ENCODE data around the gene MYO1B.

The MYO1B gene

GRCh38 chr2:191470306-191470705 is 225.1 kb downstream of the MYO1B start:
- no peak overlapping the region for H3K4me3 ChIP-seq (ENCODE audit: low read depth, low read length)
- DNase-seq (ENCODE audit: low read depth, low spot score): no peak
- in situ Hi-C loops (cut with HindIII; ENCODE audit: low sequenced_read_pairs): no loop called here
- TF ChIP-seq CTCF (IDR thresholded peaks at IDR 0.05; ENCODE audit: low read depth, low read length): no peak

- no peak for TF ChIP-seq CTCF (IDR thresholded peaks at IDR 0.05; ENCODE audit: low read depth, low read length)
- no peak for DNase-seq (ENCODE audit: low read depth, low spot score)
- H3K4me3 ChIP-seq (ENCODE audit: low read depth, low read length): no peak overlapping the region
- in situ Hi-C loops (cut with HindIII; ENCODE audit: low sequenced_read_pairs): no loop called here
These were observed 229.3 kb downstream of the MYO1B start for GRCh38 chr2:191474464-191474863.

Measured in astrocyte of the spinal cord (primary cell).